GM12872 (cell line): ENCODE results near the gene SYNPO.

Source experiments
- TF ChIP-seq, protein P1 (sequence below): IDR thresholded peaks from 3 replicates; pipeline ENCODE4 v1.5.1; 2011; ENCODE audit warnings: low read depth, mild to moderate bottlenecking, low read length, moderate library complexity; ENCODE audit not compliant: insufficient read depth

Gene SYNPO

DNA sequence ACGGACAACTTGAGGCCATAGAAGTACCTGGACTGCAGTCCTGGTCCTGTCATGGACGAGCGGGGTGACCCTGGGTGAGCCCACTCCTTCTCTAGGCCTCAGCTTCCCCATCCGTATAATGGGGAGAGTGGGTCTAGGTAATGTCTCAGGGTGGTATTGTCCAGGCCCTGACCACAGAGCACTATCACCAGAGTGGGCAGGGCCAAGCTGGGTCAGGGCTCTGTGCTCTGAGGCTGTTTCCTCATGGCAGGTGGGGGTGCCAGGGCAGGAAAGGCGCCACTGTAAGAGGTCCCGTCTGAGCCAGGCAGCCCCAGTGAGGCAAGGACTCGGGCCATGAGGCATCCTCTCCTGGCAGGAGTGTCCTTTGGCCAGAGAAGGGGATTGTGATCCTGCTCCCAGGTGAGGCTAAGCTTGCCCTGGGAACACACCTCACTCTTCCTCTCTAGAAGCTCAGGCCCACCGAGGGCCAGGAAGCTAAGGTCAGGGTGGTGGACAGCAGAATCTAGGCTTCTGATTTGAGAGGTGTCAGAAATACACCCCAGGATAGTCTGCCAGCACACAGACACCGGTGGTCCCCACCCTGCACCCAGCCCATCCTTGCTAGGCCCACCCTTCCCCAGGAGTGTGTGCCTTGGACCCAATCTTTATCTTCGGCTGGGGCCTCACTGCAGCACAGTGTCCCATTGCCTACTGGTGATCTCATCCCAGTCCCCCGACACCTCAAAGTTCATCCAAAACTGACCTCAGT, 19.1 kb downstream of the SYNPO start:
- TF ChIP-seq, protein P1, sequence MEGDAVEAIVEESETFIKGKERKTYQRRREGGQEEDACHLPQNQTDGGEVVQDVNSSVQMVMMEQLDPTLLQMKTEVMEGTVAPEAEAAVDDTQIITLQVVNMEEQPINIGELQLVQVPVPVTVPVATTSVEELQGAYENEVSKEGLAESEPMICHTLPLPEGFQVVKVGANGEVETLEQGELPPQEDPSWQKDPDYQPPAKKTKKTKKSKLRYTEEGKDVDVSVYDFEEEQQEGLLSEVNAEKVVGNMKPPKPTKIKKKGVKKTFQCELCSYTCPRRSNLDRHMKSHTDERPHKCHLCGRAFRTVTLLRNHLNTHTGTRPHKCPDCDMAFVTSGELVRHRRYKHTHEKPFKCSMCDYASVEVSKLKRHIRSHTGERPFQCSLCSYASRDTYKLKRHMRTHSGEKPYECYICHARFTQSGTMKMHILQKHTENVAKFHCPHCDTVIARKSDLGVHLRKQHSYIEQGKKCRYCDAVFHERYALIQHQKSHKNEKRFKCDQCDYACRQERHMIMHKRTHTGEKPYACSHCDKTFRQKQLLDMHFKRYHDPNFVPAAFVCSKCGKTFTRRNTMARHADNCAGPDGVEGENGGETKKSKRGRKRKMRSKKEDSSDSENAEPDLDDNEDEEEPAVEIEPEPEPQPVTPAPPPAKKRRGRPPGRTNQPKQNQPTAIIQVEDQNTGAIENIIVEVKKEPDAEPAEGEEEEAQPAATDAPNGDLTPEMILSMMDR: no peak

DNA sequence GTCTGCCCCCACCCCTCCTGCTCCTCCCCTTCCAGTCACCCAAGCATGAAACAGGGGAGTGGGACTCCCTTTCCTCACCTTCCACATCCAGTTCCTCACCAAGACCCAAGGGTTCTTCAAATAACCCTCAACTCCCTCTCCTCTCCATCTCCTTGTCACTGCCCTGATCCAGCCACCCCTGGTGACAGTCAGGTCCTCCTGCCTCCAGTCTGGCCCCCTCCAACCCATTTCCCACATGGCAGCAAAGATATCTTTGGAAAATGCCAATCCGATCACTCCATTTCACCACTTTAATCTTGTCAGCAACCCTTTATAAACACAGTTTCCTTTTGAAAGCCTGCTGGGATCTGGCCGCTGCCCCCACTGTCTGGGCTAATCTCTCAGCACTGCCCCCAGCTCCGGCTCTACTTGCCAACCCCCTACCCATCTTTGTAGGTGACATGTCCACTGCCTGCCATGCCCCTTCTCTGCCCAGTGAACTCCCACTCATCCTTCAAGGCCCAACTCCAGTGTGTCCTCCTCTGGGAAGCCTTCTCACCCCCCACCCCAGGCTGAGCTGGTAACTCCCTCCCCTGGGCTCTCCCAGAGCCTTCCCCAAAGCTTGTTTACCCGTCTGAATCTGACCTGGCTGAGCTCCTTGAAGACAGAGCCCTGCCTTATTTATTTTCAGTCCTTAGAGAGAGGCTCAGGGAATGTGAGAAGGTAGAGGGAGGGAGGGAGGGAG, 19.8 kb downstream of the SYNPO start:
- TF ChIP-seq, protein P1: no peak

DNA sequence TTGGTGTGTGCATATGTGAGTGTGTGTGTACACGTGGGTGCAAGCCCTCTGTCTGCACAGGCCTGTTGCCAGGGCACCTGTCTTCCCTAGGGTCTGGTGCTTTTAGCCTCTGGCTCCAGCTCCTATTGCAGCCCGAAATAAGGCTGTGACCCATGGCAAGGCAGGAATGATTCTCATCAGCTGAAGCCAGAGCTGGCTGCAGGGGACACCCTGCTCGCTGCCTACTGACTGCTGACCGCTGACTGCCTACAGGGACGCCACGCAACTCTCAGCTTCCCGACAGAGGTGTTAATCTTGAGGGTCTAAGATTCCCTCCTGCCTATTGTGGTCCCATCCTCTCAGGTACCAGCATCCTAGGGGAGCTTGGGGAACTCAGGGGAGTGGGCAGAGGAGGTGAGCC, 20.6 kb downstream of the SYNPO start, which contains the start of gene MYOZ3:
TSS of gene MYOZ3 (plus strand) at position 166 of the 400 bp plus-strand sequence. CDS start 1,691 bp downstream, outside the sequence.
- TF ChIP-seq, protein P1: no peak

DNA sequence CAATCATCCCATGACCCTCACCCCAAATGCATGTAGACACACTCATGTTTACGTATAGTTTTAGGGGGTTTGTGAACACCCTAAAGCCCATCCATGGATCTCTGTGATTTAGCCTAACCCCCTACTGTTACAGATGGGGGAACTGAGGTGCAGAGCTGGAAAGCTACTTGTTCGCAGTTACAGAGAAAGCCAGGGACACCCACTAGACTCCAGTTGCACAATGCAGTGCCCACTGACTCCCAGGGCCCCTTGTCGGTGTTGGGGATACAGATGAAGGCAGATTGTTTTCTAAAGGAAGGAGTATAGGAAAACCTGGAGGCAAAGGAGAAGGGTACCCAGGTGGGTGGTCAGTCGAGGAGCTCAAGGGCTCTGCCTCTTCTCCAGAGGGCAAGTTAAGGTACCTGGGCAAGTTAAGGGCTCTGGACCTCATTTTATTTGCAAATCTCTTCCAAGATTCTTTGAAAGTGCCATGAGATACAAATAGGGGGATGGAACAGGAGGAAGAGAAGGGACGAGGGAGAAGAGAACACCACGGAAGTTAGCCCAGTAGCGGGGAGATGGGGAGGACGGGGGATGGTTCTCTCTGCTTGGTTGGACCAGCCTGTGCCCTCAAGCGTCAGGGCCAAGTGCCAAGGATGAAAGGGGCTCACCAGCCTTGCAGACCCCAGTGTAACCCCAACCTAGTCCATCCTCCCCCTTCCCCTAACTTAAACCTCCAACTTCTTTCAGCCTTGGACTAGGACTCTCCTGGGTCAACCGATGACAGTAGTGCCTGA, 21.5 kb downstream of the SYNPO start:
- TF ChIP-seq, protein P1: no peak

DNA sequence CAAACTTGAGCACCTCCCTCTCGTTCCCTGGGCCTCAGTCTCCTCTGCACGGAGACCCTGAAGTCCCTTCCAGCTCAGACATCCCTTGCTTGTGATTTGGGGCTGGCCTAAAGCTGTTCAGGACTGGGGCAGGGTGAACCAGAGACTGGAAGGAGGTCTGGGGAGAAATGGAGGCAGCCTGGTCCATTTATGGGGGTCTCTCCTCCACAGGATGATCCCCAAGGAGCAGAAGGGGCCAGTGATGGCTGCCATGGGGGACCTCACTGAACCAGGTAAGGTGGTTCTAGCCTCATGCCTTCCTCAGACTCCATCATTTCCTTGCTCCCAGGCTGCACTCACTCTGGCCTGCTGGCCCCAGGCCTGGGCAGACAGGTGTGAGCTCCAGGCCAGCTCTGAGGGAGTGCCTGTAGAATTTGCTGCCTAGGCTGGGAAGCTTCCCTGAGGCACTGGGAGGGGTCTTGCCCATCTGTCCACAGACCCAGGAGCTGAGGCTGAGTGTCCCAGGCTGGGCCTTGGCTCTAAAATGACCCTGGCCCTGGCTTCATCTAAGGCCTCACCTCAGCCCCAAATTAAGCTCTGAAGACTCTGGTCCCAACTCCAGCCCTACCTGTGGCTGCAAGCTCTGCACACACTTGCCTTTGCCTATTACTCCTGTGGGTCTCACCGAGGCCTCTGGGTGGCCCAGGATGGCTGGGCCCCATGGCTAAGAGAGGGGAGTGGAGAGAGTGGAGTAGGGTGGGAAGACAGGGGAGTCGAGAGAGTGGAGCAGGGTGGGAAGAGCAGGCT, 22.5 kb downstream of the SYNPO start:
- TF ChIP-seq, protein P1: no peak

DNA sequence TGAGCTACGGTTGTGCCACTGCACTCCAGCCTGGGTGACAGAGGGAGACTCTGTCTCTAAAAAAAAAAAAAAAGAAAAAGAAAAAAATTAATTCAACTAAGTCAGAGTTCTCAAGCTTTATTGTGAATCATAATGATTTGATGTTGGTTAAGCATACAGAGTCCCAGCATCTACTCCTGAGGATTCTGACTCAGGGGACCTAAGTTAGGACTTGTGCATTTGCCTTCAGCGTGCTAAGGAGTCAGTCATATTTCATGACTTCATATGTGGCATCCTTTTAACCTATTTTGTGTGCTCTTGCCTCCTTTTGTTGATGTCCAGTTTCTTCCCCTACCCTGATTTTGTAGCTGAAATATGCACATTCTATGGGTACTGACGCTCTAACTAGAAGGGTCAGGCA, 23.5 kb downstream of the SYNPO start:
- TF ChIP-seq, protein P1: no peak

DNA sequence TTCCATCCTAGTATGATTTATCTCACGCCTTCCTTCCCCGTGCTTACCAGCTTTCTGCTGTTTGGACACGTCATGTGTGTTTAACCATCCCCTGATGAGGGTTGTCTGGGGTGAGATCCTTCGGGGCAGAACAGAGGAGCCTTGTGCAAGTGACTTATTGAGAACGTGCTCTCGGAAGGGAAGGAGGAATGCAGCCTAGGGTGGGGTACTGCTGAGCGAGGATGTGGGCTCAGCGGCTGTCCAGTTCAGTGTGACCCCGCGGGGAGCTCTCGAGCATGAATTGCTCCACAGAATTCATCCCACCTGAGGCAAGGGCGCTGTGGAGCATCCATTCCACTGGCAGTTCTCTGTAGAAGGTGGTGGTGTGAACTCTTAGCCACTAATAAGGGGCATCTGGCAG, 24.6 kb downstream of the SYNPO start:
- TF ChIP-seq, protein P1: no peak
